Measurements from ENCODE around the gene MAG. TPM values are rescaled to one million over a fixed set of nuclear protein-coding genes. Genes with fewer than 3 reads are reported as not detected.

Gene MAG
- total RNA-seq, 1 experiment from 2014 or later: 0.17 TPM

DNA sequence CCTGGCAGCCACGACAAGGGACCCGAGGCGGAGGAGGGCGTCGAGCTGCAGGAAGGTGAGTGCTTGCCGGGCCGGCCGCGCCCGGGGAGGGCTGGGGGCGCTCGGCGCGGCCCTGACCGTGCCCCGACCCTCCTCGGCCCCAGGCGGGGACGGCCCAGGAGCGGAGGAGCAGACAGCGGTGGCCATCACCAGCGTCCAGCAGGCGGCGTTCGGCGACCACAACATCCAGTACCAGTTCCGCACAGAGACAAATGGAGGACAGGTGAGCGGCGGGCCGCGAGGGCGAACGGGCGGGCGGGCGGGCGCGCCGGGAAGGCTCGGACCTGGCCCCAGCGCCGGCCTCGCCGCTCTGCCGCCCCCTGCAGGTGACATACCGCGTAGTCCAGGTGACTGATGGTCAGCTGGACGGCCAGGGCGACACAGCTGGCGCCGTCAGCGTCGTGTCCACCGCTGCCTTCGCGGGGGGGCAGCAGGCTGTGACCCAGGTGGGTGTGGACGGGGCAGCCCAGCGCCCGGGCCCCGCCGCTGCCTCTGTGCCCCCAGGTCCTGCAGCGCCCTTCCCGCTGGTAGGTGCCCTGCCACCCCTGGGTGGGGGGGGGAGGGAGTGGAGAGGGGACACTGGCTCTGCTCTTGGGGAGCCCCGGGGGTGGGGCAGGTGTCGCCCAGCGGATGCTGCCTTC lies 22.4 kb upstream of the MAG start (continued):
- TF ChIP-seq TCF7L2 (IDR thresholded peaks at IDR 0.05; ENCODE audit: borderline replicate concordance, extremely low read depth, insufficient read depth, insufficient read length): peak; percentile 29
- TF ChIP-seq, protein P1, sequence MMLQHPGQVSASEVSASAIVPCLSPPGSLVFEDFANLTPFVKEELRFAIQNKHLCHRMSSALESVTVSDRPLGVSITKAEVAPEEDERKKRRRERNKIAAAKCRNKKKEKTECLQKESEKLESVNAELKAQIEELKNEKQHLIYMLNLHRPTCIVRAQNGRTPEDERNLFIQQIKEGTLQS (IDR thresholded peaks at IDR 0.05): no peak
- TF ChIP-seq YY1 (IDR thresholded peaks at IDR 0.05; ENCODE audit: extremely low read depth, insufficient replicate concordance, low read depth, low read length): peak; percentile 62
- no peak for TF ChIP-seq EZH2 (IDR thresholded peaks at IDR 0.05)
- TF ChIP-seq RAD21 (IDR thresholded peaks at IDR 0.05; ENCODE audit: low read depth): peak; percentile 65
- peak; percentile 85 for TF ChIP-seq SIN3A (IDR thresholded peaks at IDR 0.05; ENCODE audit: low read depth)

DNA sequence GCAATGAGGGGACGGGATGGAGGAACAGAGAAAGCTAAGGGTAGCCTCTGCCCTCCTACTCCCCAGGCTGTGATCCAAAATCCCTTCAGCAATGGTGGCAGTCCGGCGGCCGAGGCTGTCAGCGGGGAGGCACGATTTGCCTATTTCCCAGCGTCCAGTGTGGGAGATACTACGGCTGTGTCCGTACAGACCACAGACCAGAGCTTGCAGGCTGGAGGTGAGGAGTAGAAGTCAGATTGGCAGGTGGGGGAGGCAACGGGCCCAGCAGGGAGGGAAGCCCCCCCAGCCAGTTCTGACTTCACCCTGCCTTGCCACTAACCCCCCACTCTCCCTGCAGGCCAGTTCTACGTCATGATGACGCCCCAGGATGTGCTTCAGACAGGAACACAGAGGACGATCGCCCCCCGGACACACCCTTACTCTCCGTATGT lies 21.6 kb upstream of the MAG start:
- no peak overlapping the region; the same call in 1 of the 2 replicates for H3K27ac ChIP-seq (ENCODE audit: low read depth, low read length)
- peaks cover 14 to 19% of the 10 kb centered on the region in 2 experiments; a peak in 3 of 4 replicates for H3K36me3 ChIP-seq (ENCODE audit: control insufficient read depth in 1 of 2, insufficient read depth in 2 of 2, low read length in 2 of 2)
- H3K4me1 ChIP-seq (ENCODE audit: control insufficient read depth in 1 of 2, insufficient read depth in 2 of 2, low read length in 2 of 2): peaks cover 7 to 27% of the 10 kb centered on the region in 2 experiments; a peak in 3 of 4 replicates
- ChIA-PET POLR2A (no interaction called here), CTCF (no interaction called here), RAD21 (ENCODE audit: low non-redundant PET in 1 of 2, low total read pairs in 2 of 2, uncharacterized antibody in 2 of 2, unreplicated experiment in 2 of 2) (no interaction called here)
- ATAC-seq: no peak
- TF ChIP-seq FOSL1 (IDR thresholded peaks at IDR 0.05; ENCODE audit: low read depth) (no peak), SRF (IDR thresholded peaks at IDR 0.05; ENCODE audit: low read depth) (no peak), EZH2phosphoT487 (IDR thresholded peaks at IDR 0.05; ENCODE audit: borderline replicate concordance) (no peak), POLR2AphosphoS5 (IDR thresholded peaks at IDR 0.05; ENCODE audit: low read depth, low read length) (no peak), SIN3A (IDR thresholded peaks at IDR 0.05; ENCODE audit: low read depth) (no peak), CBX3 (IDR thresholded peaks at IDR 0.05; ENCODE audit: low read depth) (no peak), TCF7L2 (IDR thresholded peaks at IDR 0.05; ENCODE audit: borderline replicate concordance, extremely low read depth, insufficient read depth, insufficient read length) (no peak), ZFX (IDR thresholded peaks at IDR 0.05) (no peak), ELF1 (IDR thresholded peaks at IDR 0.05; ENCODE audit: borderline replicate concordance, low read depth) (no peak), CEBPB (IDR thresholded peaks at IDR 0.05; ENCODE audit: low read depth) (no peak)
- TF ChIP-seq, protein P2, sequence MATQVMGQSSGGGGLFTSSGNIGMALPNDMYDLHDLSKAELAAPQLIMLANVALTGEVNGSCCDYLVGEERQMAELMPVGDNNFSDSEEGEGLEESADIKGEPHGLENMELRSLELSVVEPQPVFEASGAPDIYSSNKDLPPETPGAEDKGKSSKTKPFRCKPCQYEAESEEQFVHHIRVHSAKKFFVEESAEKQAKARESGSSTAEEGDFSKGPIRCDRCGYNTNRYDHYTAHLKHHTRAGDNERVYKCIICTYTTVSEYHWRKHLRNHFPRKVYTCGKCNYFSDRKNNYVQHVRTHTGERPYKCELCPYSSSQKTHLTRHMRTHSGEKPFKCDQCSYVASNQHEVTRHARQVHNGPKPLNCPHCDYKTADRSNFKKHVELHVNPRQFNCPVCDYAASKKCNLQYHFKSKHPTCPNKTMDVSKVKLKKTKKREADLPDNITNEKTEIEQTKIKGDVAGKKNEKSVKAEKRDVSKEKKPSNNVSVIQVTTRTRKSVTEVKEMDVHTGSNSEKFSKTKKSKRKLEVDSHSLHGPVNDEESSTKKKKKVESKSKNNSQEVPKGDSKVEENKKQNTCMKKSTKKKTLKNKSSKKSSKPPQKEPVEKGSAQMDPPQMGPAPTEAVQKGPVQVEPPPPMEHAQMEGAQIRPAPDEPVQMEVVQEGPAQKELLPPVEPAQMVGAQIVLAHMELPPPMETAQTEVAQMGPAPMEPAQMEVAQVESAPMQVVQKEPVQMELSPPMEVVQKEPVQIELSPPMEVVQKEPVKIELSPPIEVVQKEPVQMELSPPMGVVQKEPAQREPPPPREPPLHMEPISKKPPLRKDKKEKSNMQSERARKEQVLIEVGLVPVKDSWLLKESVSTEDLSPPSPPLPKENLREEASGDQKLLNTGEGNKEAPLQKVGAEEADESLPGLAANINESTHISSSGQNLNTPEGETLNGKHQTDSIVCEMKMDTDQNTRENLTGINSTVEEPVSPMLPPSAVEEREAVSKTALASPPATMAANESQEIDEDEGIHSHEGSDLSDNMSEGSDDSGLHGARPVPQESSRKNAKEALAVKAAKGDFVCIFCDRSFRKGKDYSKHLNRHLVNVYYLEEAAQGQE (IDR thresholded peaks at IDR 0.05; ENCODE audit: low read depth): no peak
- TF ChIP-seq, protein P1 (IDR thresholded peaks at IDR 0.05): no peak
- TF ChIP-seq, protein P3, sequence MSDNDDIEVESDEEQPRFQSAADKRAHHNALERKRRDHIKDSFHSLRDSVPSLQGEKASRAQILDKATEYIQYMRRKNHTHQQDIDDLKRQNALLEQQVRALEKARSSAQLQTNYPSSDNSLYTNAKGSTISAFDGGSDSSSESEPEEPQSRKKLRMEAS (IDR thresholded peaks at IDR 0.05): no peak
- H4K20me1 ChIP-seq (ENCODE audit: insufficient read depth): no peaks in the 10 kb centered on the region
- intact Hi-C loops (cut with micrococcal nuclease): no loop called here
- H3K9ac ChIP-seq (ENCODE audit: low read length): 0 out of 2 replicates have a peak overlapping the region, but pooled peaks have one; percentile 37
- no peaks in the 10 kb centered on the region for H3K27me3 ChIP-seq (ENCODE audit: insufficient read depth, low read length)
- H3K4me2 ChIP-seq (ENCODE audit: low read length): peak overlapping the region; percentile 72
- no peaks in the 10 kb centered on the region for H3K9me3 ChIP-seq (ENCODE audit: control insufficient read depth in 1 of 2, insufficient read depth in 1 of 2, low read depth in 1 of 2, low read length in 2 of 2)
- DNase-seq (ENCODE audit: low read depth, low spot score): no peak
- no TSS peak for BruUV-seq (replicated peaks)
- no peaks in the 10 kb centered on the region for H3K9me2 ChIP-seq (ENCODE audit: insufficient read depth)
- peaks cover 25% of the 10 kb centered on the region; the same call in 1 of the 2 replicates for H3K79me2 ChIP-seq (ENCODE audit: insufficient read depth, low read length)
- peak overlapping the region; percentile 42 to 61; a peak in 3 of 4 replicates for H3K4me3 ChIP-seq (replicated peaks in 1 of 2; ENCODE audit: low read depth in 1 of 2, low read length in 2 of 2)
- H2AFZ ChIP-seq (ENCODE audit: low read depth, low read length, poor library complexity, severe bottlenecking): no peak overlapping the region

Data from HCT116 (cell line).